Aorta (tissue), 5 donors: ENCODE data around the gene C18orf63. TPM values are rescaled to one million over a fixed set of nuclear protein-coding genes. Genes with fewer than 3 reads are reported as not detected.

Source experiments
- ATAC-seq: fragments of 200-7000 bp; cut with Tn5 transposase; one replicate; pipeline ENCODE4 v1.9.1; 2022; ENCODE audit warnings: moderate library complexity; ENCODE audit not compliant: low FRiP score
- DNase-seq, 2 donors: peaks; one replicate each; pipeline ENCODE4 v3.0.0-alpha.2; 2020
- H3K27ac ChIP-seq, 2 donors: one replicate each; pipeline ENCODE4 v1.5.1; 2013; ENCODE audit warnings: low read length in 2 of 2, mild to moderate bottlenecking in 2 of 2, moderate library complexity in 2 of 2, control low read depth in 1 of 2, inconsistent platforms in 1 of 2, low read depth in 1 of 2
- H3K27me3 ChIP-seq, 2 donors: one replicate each; pipeline ENCODE4 v1.6.1; 2013; ENCODE audit warnings: control low read depth in 1 of 2, low read length in 1 of 2, mild to moderate bottlenecking in 1 of 2, moderate library complexity in 1 of 2; ENCODE audit not compliant: insufficient read depth in 2 of 2, control insufficient read depth in 1 of 2
- H3K36me3 ChIP-seq, 2 donors: one replicate each; pipeline ENCODE4 v1.6.1; 2013; ENCODE audit warnings: control low read depth in 1 of 2, low read length in 1 of 2, mild to moderate bottlenecking in 1 of 2; ENCODE audit not compliant: insufficient read depth in 2 of 2, control insufficient read depth in 1 of 2
- H3K4me1 ChIP-seq, 2 donors: one replicate each; pipeline ENCODE4 v1.6.1; 2013; ENCODE audit warnings: low read length in 2 of 2, control low read depth in 1 of 2, mild to moderate bottlenecking in 1 of 2, moderate library complexity in 1 of 2; ENCODE audit not compliant: insufficient read depth in 2 of 2, control insufficient read depth in 1 of 2
- H3K4me3 ChIP-seq, 2 donors: one replicate each; pipeline ENCODE4 v1.5.1; 2013; ENCODE audit warnings: low read length in 2 of 2, control low read depth in 1 of 2, mild to moderate bottlenecking in 1 of 2
- H3K9me3 ChIP-seq: one replicate; pipeline ENCODE4 v1.6.1; 2013; ENCODE audit warnings: mild to moderate bottlenecking, low read length; ENCODE audit not compliant: control insufficient read depth
- WGBS, 2 donors: extraction: QIAGEN DNeasy Blood & Tissue Kit; methylation state at CpG; one replicate each; pipeline ENCODE4 v1.1.7; 2013; 5-methylcytosine and 5-hydroxymethylcytosine counted together
- intact Hi-C, 2 donors: fragments of 100-400 bp; cut with DNase I; formaldehyde crosslinking; loops; one replicate each; pipeline versions ENCODE4 v1.14.2 to v1.15.0; 2022
- polyA plus RNA-seq, 2 donors: library from polyadenylated mRNA; stranded (reverse); fragments of 200-250 nt; gene quantifications; one replicate each; pipeline ENCODE4 v1.2.3, GENCODE V29; 2013
- total RNA-seq, 2 donors: library from RNA; stranded (reverse); fragmentation: NEBNext Ultra II Directional; extraction: Animal tissue kit (Norgen Biotek cat#: 25700); gene quantifications; one replicate each; pipeline ENCODE4 v1.2.1, GENCODE V29; 2021
- donor health status: healthy with polysubstance abuse.
- donor health status: Bipolar disorder and iron deficiency.
- donor health status: DM: no; HTN: no; CAD: no.
- donor health status: DM: no; HTN: no; CAD: no.
- donor health status: DM: yes; HTN: yes; CAD: no.

The C18orf63 gene
- total and polyA plus RNA-seq, 4 donors, result not detected

- Histone ChIP-seq H3K36me3 (no peaks in the 10 kb centered on the region), H3K4me1 (no peaks in the 10 kb centered on the region), H3K4me3 (no peak overlapping the region), H3K27ac (no peak overlapping the region), H3K27me3 (no peaks in the 10 kb centered on the region), H3K9me3 (no peaks in the 10 kb centered on the region)
- DNase-seq, result no peak
- intact Hi-C loops, result no loop called here
- 89 to 91% methylated on average over 2 of the region's 2 CpGs for WGBS, 2 donors
- ATAC-seq, result no peak
These were observed 12.6 kb downstream of the C18orf63 start for GRCh38 chr18:74328206-74328605.

- 70 to 87% methylated on average over 1 of the region's 1 CpG for WGBS, 2 donors
- intact Hi-C loops, result no loop called here
- no peak for ATAC-seq
These were observed 14.1 kb downstream of the C18orf63 start for GRCh38 chr18:74329688-74330205.

GRCh38 chr18:74331404-74331803 lies 15.8 kb downstream of the C18orf63 start:
- ATAC-seq, result no peak
- Histone ChIP-seq H3K9me3 (no peaks in the 10 kb centered on the region), H3K27me3 (no peaks in the 10 kb centered on the region), H3K4me3 (no peak overlapping the region), H3K27ac (no peak overlapping the region), H3K36me3 (no peaks in the 10 kb centered on the region), H3K4me1 (no peaks in the 10 kb centered on the region)
- no peak for DNase-seq
- intact Hi-C loops, result no loop called here
- 81 to 82% methylated on average over 2 of the region's 2 CpGs for WGBS, 2 donors

More at GRCh38 chr18:74329688-74330205, 14.1 kb downstream of the C18orf63 start:
- Histone ChIP-seq H3K4me3 (no peak overlapping the region), H3K27ac (no peak overlapping the region), H3K27me3 (no peaks in the 10 kb centered on the region), H3K4me1 (no peaks in the 10 kb centered on the region), H3K9me3 (no peaks in the 10 kb centered on the region), H3K36me3 (no peaks in the 10 kb centered on the region)
- no peak for DNase-seq

DNA sequence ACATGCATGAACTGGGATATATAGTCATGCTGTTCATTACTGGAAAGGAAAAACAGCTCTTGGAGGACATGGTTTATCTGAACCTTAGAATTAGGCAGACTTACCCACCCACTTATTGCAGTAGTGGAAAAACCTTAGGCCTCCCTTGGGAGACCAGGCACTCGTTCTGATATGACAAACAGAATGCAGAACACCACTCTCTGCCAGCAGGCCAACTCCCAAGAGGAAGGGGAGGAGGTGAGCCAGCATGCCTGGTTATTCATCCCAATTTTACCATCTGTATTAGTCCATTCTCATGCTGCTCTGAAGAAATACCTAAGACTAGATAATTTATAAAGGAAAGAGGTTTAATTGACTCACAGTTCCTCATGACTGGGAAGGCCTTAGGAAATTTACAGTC lies 17.5 kb downstream of the C18orf63 start:
- ATAC-seq, result no peak
- no peak for DNase-seq
- Histone ChIP-seq H3K27me3 (no peaks in the 10 kb centered on the region), H3K36me3 (no peaks in the 10 kb centered on the region), H3K27ac (no peak overlapping the region), H3K4me3 (no peak overlapping the region), H3K4me1 (no peaks in the 10 kb centered on the region), H3K9me3 (no peaks in the 10 kb centered on the region)
- intact Hi-C loops, result no loop called here
- WGBS, 2 donors, result 4 to 7% methylated on average over 1 of the region's 1 CpG

- ATAC-seq (no peak), DNase-seq (no peak)
- H3K4me1 ChIP-seq, result no peaks in the 10 kb centered on the region
- no peak overlapping the region for H3K27ac ChIP-seq
- H3K36me3 ChIP-seq, result no peaks in the 10 kb centered on the region
- intact Hi-C loops, result no loop called here
- H3K4me3 ChIP-seq, result no peak overlapping the region
- H3K27me3 ChIP-seq, result no peaks in the 10 kb centered on the region
- no peaks in the 10 kb centered on the region for H3K9me3 ChIP-seq
These were observed 18.7 kb downstream of the C18orf63 start for GRCh38 chr18:74334242-74334893.

GRCh38 chr18:74336656-74337055 lies 21.0 kb downstream of the C18orf63 start:
- DNase-seq, result no peak
- Histone ChIP-seq H3K27me3 (no peaks in the 10 kb centered on the region), H3K36me3 (no peaks in the 10 kb centered on the region), H3K4me3 (no peak overlapping the region), H3K27ac (no peak overlapping the region), H3K9me3 (no peaks in the 10 kb centered on the region), H3K4me1 (no peaks in the 10 kb centered on the region)
- no peak for ATAC-seq
- intact Hi-C loops, result no loop called here

- intact Hi-C loops, result no loop called here
- Histone ChIP-seq H3K9me3 (no peaks in the 10 kb centered on the region), H3K4me1 (no peaks in the 10 kb centered on the region), H3K36me3 (no peaks in the 10 kb centered on the region), H3K27me3 (no peaks in the 10 kb centered on the region), H3K4me3 (no peak overlapping the region), H3K27ac (no peak overlapping the region)
- 80% methylated on average over 5 of the region's 5 CpGs for WGBS, 2 donors
- ATAC-seq, result no peak
- DNase-seq, result no peak
These were observed 21.7 kb downstream of the C18orf63 start for GRCh38 chr18:74337155-74337911.

GRCh38 chr18:74337912-74338309 lies 22.3 kb downstream of the C18orf63 start:
- Histone ChIP-seq H3K27me3 (no peaks in the 10 kb centered on the region), H3K36me3 (no peaks in the 10 kb centered on the region), H3K4me1 (no peaks in the 10 kb centered on the region), H3K4me3 (no peak overlapping the region), H3K9me3 (no peaks in the 10 kb centered on the region), H3K27ac (no peak overlapping the region)
- 89 to 93% methylated on average over 1 of the region's 1 CpG for WGBS, 2 donors
- ATAC-seq, result no peak
- DNase-seq, result no peak
- intact Hi-C loops, result no loop called here
